ENCODE data around the gene P3H1. TPM values are rescaled to one million over a fixed set of nuclear protein-coding genes. Genes with fewer than 3 reads are reported as not detected.

The P3H1 gene
- total RNA-seq, 1 experiment from 2014 or later: 32.9 TPM

- Histone ChIP-seq H4K20me1 (ENCODE audit: insufficient read depth) (no peaks in the 10 kb centered on the region), H3K79me2 (ENCODE audit: insufficient read depth, low read length) (no peaks in the 10 kb centered on the region), H2AFZ (ENCODE audit: low read depth, low read length, poor library complexity, severe bottlenecking) (no peak overlapping the region), H3K27me3 (ENCODE audit: insufficient read depth, low read length) (no peaks in the 10 kb centered on the region), H3K9me2 (ENCODE audit: insufficient read depth) (no peaks in the 10 kb centered on the region), H3K4me3 (replicated peaks in 1 of 2; ENCODE audit: low read depth in 1 of 2, low read length in 2 of 2) (no peak overlapping the region), H3K36me3 (ENCODE audit: control insufficient read depth in 1 of 2, insufficient read depth in 2 of 2, low read length in 2 of 2) (0 out of 4 replicates have a peak, but pooled peaks cover 0 to 2% of the 10 kb centered on the region in 2 experiments), H3K9ac (ENCODE audit: low read length) (no peak overlapping the region), H3K4me2 (ENCODE audit: low read length) (no peak overlapping the region), H3K4me1 (ENCODE audit: control insufficient read depth in 1 of 2, insufficient read depth in 2 of 2, low read length in 2 of 2) (peaks cover 0 to 4% of the 10 kb centered on the region in 2 experiments; a peak in 1 of 4 replicates), H3K9me3 (ENCODE audit: control insufficient read depth in 1 of 2, insufficient read depth in 1 of 2, low read depth in 1 of 2, low read length in 2 of 2) (no peaks in the 10 kb centered on the region), H3K27ac (ENCODE audit: low read depth, low read length) (no peak overlapping the region)
- CTCF ChIA-PET: interaction anchor here (1.3 kb wide), 1 partner anchor 25 kb away, joined by 3 read pairs; no protein-coding TSS in a partner anchor
- intact Hi-C loops (cut with micrococcal nuclease): no loop called here
- ATAC-seq: no peak
- RAD21 ChIA-PET (ENCODE audit: low non-redundant PET in 1 of 2, low total read pairs in 2 of 2, uncharacterized antibody in 2 of 2, unreplicated experiment in 2 of 2): no interaction called here
- no peak for TF ChIP-seq ZNF274 (IDR thresholded peaks at IDR 0.05; ENCODE audit: low read depth, low read length)
- no peak for TF ChIP-seq EGR1 (IDR thresholded peaks at IDR 0.05; ENCODE audit: low read depth)
- no peak for TF ChIP-seq REST (IDR thresholded peaks at IDR 0.05; ENCODE audit: low read depth)
- TF ChIP-seq TCF7L2 (IDR thresholded peaks at IDR 0.05; ENCODE audit: borderline replicate concordance, extremely low read depth, insufficient read depth, insufficient read length): no peak
- no peak for DNase-seq (ENCODE audit: low read depth, low spot score)
- BruUV-seq (replicated peaks): no TSS peak
- POLR2A ChIA-PET: no interaction called here
These were observed 17.7 kb upstream of the P3H1 start for GRCh38 chr1:42784547-42784945.

GRCh38 chr1:42783092-42783491, 16.3 kb upstream of the P3H1 start:
- ATAC-seq (no peak), DNase-seq (ENCODE audit: low read depth, low spot score) (no peak)
- Histone ChIP-seq H3K9me2 (ENCODE audit: insufficient read depth) (no peaks in the 10 kb centered on the region), H3K4me2 (ENCODE audit: low read length) (no peak overlapping the region), H3K36me3 (ENCODE audit: control insufficient read depth in 1 of 2, insufficient read depth in 2 of 2, low read length in 2 of 2) (0 out of 4 replicates have a peak, but pooled peaks cover 0 to 4% of the 10 kb centered on the region in 2 experiments), H4K20me1 (ENCODE audit: insufficient read depth) (no peaks in the 10 kb centered on the region), H3K27me3 (ENCODE audit: insufficient read depth, low read length) (no peaks in the 10 kb centered on the region), H3K9ac (ENCODE audit: low read length) (no peak overlapping the region), H2AFZ (ENCODE audit: low read depth, low read length, poor library complexity, severe bottlenecking) (no peak overlapping the region), H3K4me1 (ENCODE audit: control insufficient read depth in 1 of 2, insufficient read depth in 2 of 2, low read length in 2 of 2) (peaks cover 0 to 4% of the 10 kb centered on the region in 2 experiments; a peak in 1 of 4 replicates), H3K79me2 (ENCODE audit: insufficient read depth, low read length) (no peaks in the 10 kb centered on the region), H3K9me3 (ENCODE audit: control insufficient read depth in 1 of 2, insufficient read depth in 1 of 2, low read depth in 1 of 2, low read length in 2 of 2) (no peaks in the 10 kb centered on the region), H3K27ac (ENCODE audit: low read depth, low read length) (no peak overlapping the region), H3K4me3 (replicated peaks in 1 of 2; ENCODE audit: low read depth in 1 of 2, low read length in 2 of 2) (no peak overlapping the region)
- TF ChIP-seq ATF3 (IDR thresholded peaks at IDR 0.05) (no peak), POLR2AphosphoS5 (IDR thresholded peaks at IDR 0.05; ENCODE audit: low read depth, low read length) (no peak)
- RAD21 ChIA-PET (ENCODE audit: low non-redundant PET in 1 of 2, low total read pairs in 2 of 2, uncharacterized antibody in 2 of 2, unreplicated experiment in 2 of 2): no interaction called here
- CTCF ChIA-PET: interaction anchor here (1.3 to 1.4 kb wide), 2 partner anchors 24 to 291 kb away, joined by 3 to 4 read pairs; no protein-coding TSS in a partner anchor
- BruUV-seq (replicated peaks): no TSS peak
- POLR2A ChIA-PET: no interaction called here
- intact Hi-C loops (cut with micrococcal nuclease): no loop called here

All from HCT116 (cell line).